GM18508 (cell line): ENCODE data around the gene FBXW8.
"Not testable (repeated sequence)": the region's sequence is repeated elsewhere in the genome, so short reads cannot be mapped to it uniquely, and the experiment has no call there.

Experiments
- ATAC-seq: cut with Tn5 transposase; IDR thresholded peaks from one replicate; pipeline ENCODE4 v1.9.1; 2021; ENCODE audit warnings: moderate number of reproducible peaks; ENCODE audit not compliant: insufficient read depth, unreplicated experiment

Gene FBXW8

DNA sequence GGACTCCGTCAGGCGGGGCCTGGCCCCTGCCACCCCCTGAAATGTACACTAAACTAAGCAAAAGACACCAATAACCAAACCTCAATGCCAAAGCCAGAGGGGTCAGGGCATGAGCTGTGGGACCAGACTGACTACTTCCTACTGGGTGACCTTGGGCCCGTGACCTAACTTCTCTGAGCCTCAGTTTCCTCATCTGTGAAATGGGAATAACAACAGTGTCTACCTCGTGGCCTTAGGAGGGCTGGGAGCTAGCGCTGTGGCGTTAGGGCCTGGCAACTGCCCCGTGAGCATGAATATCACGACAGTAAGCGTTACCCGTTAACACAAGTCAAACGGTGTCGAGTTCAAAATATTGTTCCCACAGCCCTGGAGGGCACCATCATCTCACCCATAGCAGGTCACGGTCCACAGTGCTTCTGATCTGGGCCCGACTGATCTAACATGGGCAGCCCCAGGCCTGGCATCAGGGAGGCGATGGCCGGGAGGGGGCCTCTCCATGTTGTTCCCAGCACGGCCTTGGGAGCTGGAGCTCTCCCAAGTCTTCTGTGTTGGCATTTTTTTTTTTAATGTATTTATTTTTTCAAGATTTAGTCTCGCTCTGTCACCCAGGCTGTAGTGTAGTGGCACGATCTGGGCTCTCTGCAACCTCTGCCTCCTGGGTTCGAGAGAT lies 136.2 kb downstream of the FBXW8 start:
- no peak for ATAC-seq

DNA sequence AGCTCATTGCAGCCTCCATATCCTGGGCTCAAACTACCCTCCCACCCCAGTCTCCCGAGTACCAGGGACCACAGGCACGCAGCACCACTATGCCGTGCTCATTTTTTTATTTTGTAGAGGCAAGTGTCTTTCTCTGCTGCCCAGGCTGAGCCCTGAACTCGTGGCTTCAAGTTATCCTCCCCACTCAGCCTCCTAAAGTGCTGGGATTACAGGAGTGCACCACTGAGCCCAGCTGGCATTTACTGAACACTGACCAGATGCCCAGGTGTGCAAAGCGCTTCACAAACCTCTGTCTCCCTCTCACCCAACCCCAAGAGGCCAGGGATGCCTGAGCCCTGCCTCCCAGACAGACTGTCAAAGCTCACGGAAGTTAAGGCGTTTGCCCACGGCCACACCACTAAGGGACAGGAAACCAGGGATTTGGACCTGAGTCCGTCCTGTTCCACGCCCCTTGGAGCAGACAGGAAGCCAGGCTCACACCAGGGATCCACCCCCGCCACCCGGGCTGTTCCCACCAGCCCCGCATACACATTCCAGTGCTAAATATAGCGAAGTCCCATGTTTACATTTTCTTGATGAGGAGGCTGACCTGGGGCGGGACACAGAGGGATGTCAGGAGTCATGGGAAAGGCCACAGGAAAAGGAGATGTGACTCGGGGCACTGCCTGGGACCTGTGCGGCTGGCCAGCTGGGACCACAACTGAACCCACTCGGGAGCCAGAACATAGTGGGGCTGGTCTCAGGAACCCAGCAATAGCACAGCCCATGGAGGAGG lies 137.2 kb downstream of the FBXW8 start:
- no peak for ATAC-seq

DNA sequence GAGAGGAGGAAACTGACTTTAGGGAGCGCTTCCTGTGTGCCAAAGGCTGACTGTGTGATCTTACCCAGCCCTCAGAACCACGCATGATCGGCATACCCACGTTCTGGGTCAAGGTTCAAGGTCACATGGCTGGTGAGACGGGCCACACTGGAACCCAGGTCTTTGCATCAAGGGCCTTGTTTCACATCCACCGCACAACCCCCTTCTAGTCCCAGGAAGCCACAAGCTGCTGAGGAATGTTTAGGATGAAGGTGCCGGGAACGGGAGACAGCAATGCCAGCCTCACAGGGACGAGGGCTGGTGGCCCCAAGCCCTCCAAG lies 137.8 kb downstream of the FBXW8 start:
- no peak for ATAC-seq

GRCh38 chr12:117049295-117049694 lies 138.5 kb downstream of the FBXW8 start:
- ATAC-seq = no peak

GRCh38 chr12:117050060-117050459 lies 139.3 kb downstream of the FBXW8 start:
- ATAC-seq = no peak

DNA sequence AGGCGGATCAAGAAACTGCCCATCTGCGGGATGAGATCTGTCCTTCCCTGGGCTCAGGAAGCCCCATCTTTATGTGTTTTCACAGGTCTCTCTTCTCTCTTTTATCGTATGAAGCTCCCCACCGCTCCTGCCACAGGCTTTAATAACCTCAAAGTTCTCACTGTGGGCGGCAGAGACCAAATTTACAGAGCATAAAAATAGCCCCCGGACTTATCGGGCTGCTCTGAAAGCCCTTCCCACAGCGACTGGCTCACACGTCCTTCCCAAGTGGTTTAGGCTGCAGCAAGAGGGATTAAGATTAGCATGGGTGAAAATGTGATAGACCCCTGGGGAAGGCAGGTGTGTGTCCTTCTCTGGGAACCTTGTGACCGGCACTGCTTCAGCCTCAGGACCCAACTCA lies 140.6 kb downstream of the FBXW8 start:
- no peak for ATAC-seq

GRCh38 chr12:117052386-117053049 lies 141.8 kb downstream of the FBXW8 start:
- ATAC-seq = no peak

DNA sequence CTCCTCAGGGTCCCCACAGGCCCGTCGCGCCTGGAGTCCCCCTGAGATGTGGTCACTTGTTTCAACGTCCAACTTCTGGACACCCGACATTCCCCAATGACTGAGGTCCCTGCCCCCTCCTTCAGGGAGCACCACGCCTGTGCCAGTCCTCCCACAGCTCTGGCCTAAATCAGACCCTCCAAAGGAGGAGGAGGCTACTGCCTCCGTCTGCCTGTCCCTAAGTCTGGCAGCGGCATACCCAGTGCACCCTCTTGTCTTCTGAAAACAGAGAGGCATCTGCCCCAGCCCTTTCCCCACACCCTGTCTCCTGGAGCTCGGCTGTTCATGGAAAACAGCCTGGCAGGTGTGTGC lies 142.3 kb downstream of the FBXW8 start:
- no peak for ATAC-seq

DNA sequence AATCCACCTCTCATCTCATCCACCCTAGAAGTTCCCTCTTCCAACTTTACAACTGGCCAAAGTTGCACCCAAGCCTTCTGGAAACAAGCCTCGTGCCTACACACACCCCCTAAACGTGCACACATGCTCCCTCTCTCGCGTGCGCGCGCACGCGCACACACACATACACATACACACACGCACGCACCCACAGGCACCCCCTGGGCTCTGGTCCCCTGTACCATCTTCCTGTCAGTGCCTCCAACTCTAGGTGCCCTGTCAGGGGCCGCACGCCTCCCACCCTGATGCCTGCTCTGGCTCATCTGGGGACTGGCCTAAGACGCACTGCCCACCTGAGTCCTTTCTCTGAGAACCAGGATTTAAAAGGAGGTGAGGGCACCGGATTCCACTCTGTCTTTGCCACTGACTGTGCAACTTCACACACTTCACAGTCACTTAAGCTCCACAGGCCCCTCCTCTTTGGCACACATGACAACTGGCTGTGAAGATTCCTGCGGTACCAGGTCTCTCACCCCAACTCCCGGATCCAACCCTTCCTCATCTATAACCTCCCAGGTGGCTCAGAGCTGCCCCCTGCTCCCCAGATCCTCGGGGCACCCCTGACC lies 142.9 kb downstream of the FBXW8 start:
- no peak for ATAC-seq

- ATAC-seq = no peak
Measured at GRCh38 chr12:117054279-117054678, 143.5 kb downstream of the FBXW8 start.

- ATAC-seq = not testable (repeated sequence)
Measured at GRCh38 chr12:117057626-117058025, 146.9 kb downstream of the FBXW8 start.

GRCh38 chr12:117058442-117059072 lies 147.8 kb downstream of the FBXW8 start:
- ATAC-seq = no peak

- ATAC-seq = no peak
Measured at GRCh38 chr12:117059156-117059555, 148.4 kb downstream of the FBXW8 start.

GRCh38 chr12:117060246-117060928 lies 149.6 kb downstream of the FBXW8 start:
- ATAC-seq = no peak

DNA sequence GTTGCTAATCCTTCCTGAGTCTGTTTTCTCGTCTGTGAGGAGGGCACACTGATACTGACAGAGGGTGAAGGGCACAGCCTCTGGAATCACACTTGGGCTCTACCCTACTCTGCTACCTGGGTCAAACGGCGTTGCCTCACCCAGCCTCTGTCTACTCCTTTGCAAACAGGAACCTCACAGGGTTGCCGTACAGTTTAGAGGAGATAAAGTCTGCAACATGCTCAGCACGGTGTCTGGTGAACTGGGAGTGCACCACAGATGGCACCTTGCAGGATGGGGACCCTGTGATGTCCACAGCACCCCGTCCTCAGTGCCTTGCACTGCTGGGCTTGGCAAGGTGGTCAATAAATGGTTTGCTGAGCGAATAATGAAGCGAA lies 150.2 kb downstream of the FBXW8 start:
- no peak for ATAC-seq

GRCh38 chr12:117061555-117062079 lies 150.9 kb downstream of the FBXW8 start:
- ATAC-seq = no peak

DNA sequence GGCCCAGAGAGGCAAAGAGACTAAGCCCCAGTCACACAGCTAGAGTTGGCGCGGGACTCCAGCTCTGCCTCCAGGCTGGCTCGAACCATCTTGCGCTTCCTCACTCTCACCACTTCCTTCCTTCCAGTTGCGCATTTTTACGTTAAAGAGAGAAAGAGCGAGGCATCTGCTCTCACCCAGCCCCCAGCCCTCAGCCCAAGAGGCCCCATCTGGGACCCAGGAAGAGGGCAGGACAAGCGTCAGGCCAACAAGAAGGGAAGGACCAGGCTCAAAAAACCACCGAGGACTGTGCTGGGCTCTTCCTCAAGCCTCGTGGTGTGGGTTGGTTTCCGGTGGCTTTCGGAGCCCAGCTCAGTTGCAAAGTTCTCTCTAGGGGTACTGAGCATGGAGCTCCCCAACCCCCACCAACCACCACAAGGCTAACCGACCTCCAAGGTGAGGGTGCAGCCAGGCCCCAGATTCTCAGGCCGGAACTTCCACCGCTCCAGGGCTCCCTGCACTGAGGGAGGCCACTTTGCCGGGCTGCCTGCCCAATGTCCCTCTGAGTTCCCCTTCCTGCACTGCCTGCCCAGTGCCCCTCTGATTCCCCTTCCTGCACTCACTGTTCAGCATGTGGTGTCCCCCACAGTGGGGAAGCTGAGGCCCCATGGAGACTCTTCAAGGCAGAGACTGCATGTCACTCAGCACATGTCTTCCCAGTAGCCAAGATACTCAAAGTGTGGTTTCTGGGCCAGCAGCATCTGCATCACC lies 152.6 kb downstream of the FBXW8 start:
- ATAC-seq = no peak

DNA sequence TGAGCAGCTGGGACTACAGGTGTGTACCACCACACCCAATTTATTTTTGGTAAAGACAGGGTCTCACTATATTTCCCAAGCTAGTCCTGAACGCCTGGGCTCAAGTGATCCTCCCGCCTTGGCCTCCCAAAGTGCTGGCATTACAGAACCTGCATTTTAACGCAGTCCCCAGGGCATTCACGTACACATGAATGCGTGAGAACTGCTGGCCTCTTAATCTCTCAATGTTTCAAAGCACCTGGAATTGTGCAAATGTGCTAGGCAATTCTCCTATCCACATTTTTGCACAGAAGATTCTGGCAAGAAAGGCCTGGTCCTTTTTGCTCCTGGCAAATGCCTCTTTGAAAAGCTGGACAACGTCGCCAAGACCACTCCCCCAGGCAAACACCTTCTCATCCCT lies 153.3 kb downstream of the FBXW8 start:
- ATAC-seq = no peak

DNA sequence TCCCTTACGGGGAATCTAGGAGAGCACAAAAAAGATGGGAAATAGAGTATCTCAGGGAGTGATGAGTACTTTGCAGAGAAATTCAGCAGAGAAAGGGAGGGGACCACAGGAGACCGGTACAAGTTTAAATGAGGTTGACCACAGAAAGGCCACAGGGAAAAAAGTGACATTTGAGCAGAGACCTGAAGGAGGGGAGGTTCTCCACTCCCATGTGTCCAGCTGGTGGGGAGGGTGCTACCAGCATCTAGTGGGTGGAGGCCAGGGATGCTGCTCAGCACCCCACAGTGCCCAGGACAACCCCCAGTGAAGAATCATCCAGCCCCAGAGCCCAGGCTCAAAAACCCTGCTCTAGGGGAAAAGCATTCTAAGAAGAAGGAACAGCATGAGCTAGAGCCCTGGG lies 153.8 kb downstream of the FBXW8 start:
- ATAC-seq = no peak
